GM21528 (cell line): ENCODE results near the gene ANP32E.
A peak's percentile ranks its signal among the peaks of the same experiment; 100 is the strongest.
"Not testable (repeated sequence)": the region's sequence is repeated elsewhere in the genome, so short reads cannot be mapped to it uniquely, and the experiment has no call there.

Experiments
- ATAC-seq: cut with Tn5 transposase; IDR thresholded peaks from one replicate; pipeline ENCODE4 v1.9.1; 2021; ENCODE audit warnings: mild to moderate bottlenecking, moderate library complexity; ENCODE audit not compliant: unreplicated experiment, low FRiP score

ANP32E gene

GRCh38 chr1:150257624-150258585 lies 22.0 kb upstream of the ANP32E start, which contains the start of gene CA14:
Gene CA14 (plus strand): TSS chr1:150257774. CDS start chr1:150258129, 355 bp downstream.
- no peak for ATAC-seq

- no peak for ATAC-seq
Measured at GRCh38 chr1:150256554-150257341, 20.8 kb upstream of the ANP32E start.

GRCh38 chr1:150256198-150256553 lies 20.3 kb upstream of the ANP32E start:
- no peak for ATAC-seq

- ATAC-seq: no peak
Measured at GRCh38 chr1:150249936-150250335, 14.0 kb upstream of the ANP32E start.

- no peak for ATAC-seq
Measured at GRCh38 chr1:150243003-150243402, 7.1 kb upstream of the ANP32E start.

GRCh38 chr1:150237746-150238145 lies 1.8 kb upstream of the ANP32E start:
- no peak for ATAC-seq

- ATAC-seq: not testable (repeated sequence)
Measured at GRCh38 chr1:150237176-150237575, 1.3 kb upstream of the ANP32E start.

- ATAC-seq: no peak
Measured at GRCh38 chr1:150236614-150237100, 745 bp upstream of the ANP32E start.

GRCh38 chr1:150235294-150235851 lies 539 bp downstream of the ANP32E start:
- peak; percentile 2 for ATAC-seq

GRCh38 chr1:150234566-150235293 lies 1.2 kb downstream of the ANP32E start:
- peak; percentile 59 for ATAC-seq

GRCh38 chr1:150234309-150234565 lies 1.7 kb downstream of the ANP32E start:
- no peak for ATAC-seq

- no peak for ATAC-seq
Measured at GRCh38 chr1:150233359-150234308, 2.3 kb downstream of the ANP32E start.

GRCh38 chr1:150232921-150233320 lies 3.0 kb downstream of the ANP32E start:
- ATAC-seq: not testable (repeated sequence)

- ATAC-seq: not testable (repeated sequence)
Measured at GRCh38 chr1:150228246-150228645, 7.7 kb downstream of the ANP32E start.

GRCh38 chr1:150227228-150227627 lies 8.7 kb downstream of the ANP32E start:
- no peak for ATAC-seq

GRCh38 chr1:150226486-150226885 lies 9.4 kb downstream of the ANP32E start:
- ATAC-seq: no peak

GRCh38 chr1:150225546-150225945 lies 10.4 kb downstream of the ANP32E start:
- ATAC-seq: no peak

GRCh38 chr1:150224983-150225382 lies 10.9 kb downstream of the ANP32E start:
- ATAC-seq: no peak

GRCh38 chr1:150221552-150221951 lies 14.4 kb downstream of the ANP32E start:
- ATAC-seq: no peak
